ENCODE results near the gene TRAPPC11.

DNA sequence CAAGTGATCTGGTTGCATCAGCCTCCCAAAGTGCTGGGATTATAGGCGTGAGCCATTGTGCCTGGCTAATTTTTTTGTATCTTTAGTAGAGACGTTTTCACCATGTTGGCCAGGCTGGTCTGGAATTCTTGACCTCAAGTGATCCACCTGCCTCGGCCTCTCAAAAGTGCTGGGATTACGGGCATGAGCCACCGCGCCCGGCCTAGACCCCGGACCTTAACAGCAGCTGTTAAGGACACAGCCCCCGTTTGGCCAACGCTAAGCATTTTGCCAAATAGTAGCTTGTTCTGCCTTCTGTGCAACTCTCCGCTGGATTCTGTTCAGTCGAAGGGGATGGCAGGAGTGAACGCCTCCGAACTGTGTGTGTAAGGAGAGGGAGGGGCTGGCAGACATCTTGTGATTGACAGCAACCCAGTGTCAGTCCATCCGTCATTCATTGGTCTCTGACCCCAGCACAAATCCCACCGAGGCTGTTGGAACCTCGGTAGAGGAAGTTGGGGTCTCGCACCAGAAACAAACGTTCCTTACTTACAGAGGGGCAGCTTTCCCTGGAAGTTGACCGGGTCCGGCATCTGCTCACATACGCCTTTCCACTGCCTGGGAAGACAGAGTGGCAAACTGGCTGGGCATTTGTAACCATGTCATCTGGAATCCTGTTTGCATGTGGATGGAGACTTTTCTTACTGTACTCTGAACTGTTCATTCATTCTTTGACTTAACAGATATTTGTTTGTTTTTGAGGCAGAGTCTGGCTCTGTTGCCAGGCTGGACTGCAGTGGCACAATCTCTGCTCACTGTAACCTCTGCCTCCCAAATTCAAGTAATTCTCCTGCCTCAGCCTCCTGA is 69.4 kb downstream of the TRAPPC11 start:
- TF ChIP-seq POLR2AphosphoS5 (IDR thresholded peaks at IDR 0.05) (no peak), POLR2A (IDR thresholded peaks at IDR 0.05) (no peak)
- TF ChIP-seq, protein P1, sequence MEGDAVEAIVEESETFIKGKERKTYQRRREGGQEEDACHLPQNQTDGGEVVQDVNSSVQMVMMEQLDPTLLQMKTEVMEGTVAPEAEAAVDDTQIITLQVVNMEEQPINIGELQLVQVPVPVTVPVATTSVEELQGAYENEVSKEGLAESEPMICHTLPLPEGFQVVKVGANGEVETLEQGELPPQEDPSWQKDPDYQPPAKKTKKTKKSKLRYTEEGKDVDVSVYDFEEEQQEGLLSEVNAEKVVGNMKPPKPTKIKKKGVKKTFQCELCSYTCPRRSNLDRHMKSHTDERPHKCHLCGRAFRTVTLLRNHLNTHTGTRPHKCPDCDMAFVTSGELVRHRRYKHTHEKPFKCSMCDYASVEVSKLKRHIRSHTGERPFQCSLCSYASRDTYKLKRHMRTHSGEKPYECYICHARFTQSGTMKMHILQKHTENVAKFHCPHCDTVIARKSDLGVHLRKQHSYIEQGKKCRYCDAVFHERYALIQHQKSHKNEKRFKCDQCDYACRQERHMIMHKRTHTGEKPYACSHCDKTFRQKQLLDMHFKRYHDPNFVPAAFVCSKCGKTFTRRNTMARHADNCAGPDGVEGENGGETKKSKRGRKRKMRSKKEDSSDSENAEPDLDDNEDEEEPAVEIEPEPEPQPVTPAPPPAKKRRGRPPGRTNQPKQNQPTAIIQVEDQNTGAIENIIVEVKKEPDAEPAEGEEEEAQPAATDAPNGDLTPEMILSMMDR (IDR thresholded peaks at IDR 0.05), result no peak

All from breast epithelium (tissue), 3 donors.